Measurements from ENCODE around the gene LRRTM4.

GRCh38 chr2:76985387-76986136, 536.6 kb downstream of the LRRTM4 start:
- no peak for TF ChIP-seq CTCF (IDR thresholded peaks at IDR 0.05)
- no peak for TF ChIP-seq POLR2A (IDR thresholded peaks at IDR 0.05)

Data from lower leg skin (tissue), 3 donors.